Stimulated activated CD8-positive, alpha-beta memory T cell treated with anti-CD3 and anti-CD28 coated beads, Interleukin-15, amount 100 ng/mL, for 48 hours (primary cell): ENCODE data around the gene MARK3.

Source experiments
- DNase-seq, 2 donors: peaks; one replicate each; pipeline ENCODE4 v3.0.0-alpha.2; 2020; ENCODE audit warnings: low read depth in 2 of 2

MARK3 gene

DNA sequence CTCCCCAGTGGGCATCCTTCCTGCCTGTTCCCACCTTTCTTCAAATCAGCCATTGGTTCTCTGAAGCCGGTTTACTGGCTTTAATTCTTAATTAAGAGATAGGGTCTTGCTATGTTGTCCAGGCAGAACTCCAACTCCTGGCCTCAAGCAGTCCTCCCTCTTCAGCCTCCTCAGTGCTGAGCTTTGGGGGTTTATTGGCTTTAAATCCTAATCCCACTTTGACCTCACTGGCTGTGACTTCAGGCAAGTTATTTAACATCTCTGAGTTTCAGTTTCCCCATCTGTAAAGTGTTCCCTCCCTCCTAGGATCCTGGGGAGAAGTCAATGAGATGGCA lies 141.7 kb downstream of the MARK3 start:
- DNase-seq = no peak

DNA sequence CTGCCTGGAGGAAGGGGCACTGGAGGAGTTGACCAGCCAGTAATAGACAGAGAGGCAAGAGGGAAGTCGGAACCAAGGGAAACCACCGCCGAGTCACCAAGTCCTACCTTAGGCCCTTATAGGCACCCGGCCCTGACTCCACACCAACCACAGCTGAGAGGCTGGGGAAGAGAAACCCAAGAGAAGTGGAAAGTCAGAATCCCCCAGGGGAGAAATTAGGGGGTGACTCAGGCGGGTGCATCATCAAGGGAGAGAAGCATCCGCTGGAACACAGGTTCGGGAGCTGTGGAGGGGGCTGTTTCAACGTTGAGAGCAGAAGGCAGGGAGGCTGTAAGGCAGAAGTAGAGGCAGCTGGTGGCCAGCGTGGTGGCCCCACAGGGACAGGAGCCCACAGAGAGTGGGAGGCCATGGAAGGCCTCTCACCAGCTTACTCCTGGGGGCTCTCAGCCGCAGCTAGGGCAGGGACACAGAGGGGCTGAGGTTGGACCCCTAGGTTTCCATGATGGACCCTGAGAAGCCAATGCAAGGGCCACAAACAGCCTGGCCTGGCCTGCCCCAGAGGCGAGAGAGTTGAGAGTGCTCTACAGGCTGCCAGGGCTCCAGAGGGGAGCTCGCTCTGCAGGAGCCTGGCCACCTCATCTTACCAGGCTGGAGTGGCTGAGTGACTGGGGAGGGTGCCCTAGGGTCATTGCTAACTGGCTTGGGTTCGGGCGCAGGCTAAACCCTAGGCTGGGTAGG lies 142.4 kb downstream of the MARK3 start:
- peak; percentile 34 to 36 for DNase-seq

DNA sequence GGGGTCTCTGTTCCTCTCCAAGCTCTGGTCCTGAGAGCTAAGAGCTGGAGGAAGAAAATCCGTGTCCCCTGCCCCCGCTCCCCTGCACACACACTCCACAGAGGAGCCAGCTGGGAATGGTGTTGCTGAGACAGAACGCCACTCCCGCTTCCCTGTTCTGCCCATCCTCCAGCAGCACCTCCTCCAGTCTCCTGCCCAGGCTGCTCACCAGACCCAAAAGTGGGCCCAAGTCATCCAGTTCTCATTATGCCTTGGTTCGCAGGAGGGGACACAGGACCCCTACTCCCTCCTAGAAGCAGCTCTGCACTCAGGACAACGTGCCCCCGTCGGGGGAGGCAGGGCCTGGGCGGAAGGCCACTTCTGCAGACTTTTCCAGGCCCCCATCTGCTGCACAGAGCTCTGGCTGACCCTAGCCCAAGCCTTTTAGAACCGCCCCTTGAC lies 143.0 kb downstream of the MARK3 start:
- DNase-seq = no peak

DNA sequence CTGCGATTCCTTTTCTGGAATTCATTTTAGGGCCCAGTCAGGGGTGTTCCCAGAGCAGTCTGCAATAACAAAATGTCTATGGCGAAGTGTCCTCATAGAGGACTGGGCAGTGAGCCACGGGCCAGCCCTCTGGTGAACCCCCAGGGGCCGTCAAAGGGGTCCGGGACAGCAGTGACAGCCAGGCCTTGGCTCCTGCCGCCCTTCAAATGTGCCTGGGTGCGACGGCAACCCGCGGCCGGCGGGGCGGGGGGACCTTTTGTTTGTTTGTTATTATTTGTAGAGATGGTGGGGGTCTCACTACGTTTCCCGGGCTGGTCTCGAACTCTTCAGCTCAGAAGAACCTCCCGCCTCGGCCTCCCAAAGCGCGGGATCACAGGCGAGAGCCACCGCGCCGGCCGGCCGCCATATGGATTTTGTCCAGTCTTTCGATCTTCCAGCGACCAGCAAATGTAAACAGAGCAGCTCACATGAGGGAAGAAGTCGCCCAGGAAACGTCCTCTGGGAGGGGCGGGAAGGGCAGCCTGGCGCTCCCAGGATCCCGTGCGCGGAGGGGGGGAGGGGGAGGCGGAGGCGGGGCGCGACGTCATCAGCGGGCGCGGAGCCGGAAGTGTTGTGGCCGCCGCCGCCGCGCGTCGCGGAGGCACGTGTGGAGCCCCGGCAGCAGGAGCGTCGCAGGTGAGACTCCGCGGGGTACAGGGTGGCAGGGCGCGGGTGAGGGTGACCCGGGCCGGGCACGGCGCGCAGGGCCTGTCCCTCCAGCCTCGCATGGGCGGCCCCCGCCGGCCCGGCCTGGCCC lies 143.6 kb downstream of the MARK3 start, which contains the start of gene TRMT61A:
TSS of gene TRMT61A (plus strand) at position 610 of the 796 bp plus-strand sequence. CDS start 783 bp downstream, outside the sequence.
- DNase-seq = peak; percentile 56 to 69

DNA sequence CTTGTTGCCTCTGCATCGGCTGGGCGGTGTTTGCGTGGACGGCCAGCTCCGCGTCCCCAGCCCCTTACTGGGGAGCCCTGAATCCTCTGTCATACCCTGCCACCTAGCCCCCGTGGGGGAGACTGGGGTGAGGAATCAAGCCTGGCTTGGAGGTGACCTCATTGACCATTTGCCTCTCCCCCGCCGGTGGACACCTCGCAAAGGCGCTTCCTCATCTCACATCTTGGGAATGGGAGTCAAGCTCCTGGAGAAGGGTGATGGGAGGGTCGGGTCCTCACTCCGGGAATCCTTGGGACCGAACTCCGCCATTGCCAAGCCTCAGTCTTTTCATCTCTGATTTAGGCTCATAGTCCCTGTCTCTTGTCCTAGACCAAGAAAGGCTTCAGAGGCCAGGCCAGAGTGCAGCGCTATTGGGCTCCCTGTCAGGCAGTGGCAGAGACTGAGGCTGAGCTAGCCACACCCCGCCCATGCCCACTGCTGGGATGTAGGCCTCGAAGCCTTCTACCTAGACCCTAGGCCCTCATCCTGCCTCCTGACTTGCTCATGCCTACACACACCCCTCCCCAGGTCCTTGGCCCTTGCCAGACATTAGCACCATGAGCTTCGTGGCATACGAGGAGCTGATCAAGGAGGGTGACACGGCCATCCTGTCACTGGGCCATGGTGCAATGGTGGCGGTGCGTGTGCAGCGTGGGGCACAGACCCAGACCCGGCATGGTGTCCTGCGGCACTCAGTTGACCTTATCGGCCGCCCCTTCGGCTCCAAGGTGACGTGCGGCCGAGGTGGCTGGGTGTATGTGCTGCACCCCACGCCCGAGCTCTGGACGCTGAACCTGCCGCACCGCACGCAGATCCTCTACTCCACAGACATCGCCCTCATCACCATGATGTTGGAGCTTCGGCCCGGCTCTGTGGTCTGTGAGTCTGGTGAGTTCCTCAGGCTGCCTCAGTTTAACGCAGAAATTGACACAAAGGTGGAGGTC lies 144.5 kb downstream of the MARK3 start:
- DNase-seq = no peak

DNA sequence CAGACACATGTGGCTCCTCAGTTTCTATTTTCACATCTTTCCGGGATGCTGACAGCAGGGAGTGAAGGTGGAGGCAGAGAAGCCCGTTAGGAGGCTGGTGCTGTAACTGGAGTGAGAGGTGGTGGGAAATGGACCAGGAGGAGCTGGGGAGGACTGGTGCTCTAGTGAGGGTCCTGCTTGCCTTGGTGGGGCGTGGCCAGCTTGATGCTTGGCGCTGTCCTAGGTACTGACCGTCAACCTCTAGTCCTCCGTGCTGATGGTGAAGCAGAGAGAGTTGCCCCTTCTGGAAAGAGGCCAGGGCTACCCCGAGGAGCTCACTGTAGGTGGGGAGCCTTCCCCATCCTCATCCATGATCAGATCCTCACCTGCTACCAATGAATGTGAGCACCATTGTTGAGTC lies 145.2 kb downstream of the MARK3 start:
- DNase-seq = no peak

DNA sequence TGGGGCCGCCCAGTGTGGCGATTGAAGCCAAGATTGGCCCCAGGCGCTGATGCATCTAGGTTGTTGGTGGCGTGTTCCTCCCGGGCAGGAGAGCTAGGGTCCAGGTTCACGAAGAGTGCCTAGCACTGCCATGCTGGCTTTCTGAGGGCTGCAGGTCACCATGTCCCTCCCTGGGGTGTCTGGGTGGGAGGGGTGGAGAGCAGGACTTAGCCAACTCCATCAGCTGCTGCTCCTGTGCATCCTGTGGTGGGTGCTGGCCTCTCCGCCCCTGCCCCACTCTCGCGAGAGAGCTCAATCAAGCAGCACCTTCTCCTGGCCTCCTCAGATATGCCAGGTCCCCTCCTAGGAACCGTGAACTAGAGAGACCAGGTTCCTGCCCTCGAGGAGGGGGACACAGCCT lies 145.6 kb downstream of the MARK3 start:
- DNase-seq = no peak

DNA sequence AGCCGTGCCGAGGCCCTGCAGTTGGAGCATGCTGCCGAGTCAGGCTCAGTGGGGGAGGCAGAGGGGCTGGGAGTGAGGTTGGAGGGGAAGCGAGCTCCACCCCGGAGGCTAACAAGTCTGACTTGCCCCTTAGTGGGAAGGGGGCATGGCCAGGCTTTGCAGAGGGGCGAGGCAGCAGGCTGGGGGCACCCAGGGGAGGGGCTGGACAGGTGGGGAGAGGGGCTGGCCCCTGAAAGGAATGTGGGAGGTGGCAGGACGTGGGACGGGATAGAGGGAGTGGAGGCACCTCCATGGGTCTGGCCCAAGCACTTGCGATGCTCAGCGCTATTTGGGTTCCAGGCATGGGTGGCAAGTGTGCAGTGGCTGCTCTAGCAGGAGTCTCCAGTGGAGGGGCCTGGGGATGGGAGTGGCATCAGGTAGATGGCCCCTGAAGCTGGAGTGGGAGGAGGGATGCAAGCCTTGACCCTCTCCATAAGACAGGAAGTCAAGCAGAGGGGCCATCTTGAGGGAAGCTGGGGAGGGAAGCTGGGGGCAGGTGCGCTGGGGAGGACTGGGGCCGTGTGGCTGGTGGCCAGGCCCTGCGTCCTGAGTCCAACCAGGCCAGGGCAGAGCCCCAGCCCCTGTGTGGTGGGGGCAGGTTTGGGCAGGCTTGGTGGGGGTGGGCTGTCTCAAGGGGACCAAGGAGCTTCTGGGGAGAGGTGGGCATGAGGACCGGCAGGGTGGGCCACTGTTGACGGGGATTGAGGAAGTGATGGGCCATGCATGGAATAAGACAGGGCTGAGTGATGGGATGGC lies 146.4 kb downstream of the MARK3 start:
- DNase-seq = no peak

DNA sequence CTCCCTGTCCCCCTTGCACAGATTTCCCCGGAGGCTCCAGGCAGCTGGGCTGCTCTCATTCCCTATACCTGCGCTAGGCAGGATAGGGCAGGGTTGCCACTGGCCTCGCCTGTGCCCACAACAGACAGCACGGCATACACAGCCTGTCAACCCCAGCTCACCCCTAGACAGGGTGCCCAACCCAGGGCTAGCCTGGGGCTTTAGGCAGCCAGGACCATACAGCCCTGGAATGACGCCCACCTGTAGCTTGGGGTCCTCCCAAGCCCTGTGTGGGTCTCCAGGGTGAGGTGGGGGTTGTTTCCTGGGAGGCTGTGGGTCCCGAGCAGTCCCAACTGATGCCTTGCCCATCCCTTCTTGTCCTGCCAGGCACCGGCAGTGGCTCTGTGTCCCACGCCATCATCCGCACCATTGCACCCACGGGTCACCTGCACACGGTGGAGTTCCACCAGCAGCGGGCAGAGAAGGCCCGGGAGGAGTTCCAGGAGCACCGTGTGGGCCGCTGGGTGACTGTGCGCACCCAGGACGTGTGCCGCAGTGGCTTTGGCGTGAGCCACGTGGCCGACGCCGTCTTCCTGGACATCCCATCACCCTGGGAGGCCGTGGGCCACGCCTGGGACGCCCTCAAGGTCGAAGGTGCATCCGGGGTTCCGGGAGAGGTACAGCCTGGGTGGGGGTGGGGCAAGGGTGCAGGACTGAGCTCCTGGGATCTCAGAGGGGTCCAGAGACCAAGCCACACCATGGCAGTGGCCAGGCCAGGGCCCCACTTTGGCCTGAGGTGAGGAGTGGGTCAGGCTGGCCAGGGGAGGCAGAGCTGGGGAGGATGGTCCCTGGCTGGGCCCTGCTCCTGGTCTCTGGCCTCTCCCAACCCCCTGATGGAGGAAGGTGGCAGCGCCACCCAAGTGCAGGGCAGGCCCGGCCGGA lies 147.3 kb downstream of the MARK3 start:
- no peak for DNase-seq

DNA sequence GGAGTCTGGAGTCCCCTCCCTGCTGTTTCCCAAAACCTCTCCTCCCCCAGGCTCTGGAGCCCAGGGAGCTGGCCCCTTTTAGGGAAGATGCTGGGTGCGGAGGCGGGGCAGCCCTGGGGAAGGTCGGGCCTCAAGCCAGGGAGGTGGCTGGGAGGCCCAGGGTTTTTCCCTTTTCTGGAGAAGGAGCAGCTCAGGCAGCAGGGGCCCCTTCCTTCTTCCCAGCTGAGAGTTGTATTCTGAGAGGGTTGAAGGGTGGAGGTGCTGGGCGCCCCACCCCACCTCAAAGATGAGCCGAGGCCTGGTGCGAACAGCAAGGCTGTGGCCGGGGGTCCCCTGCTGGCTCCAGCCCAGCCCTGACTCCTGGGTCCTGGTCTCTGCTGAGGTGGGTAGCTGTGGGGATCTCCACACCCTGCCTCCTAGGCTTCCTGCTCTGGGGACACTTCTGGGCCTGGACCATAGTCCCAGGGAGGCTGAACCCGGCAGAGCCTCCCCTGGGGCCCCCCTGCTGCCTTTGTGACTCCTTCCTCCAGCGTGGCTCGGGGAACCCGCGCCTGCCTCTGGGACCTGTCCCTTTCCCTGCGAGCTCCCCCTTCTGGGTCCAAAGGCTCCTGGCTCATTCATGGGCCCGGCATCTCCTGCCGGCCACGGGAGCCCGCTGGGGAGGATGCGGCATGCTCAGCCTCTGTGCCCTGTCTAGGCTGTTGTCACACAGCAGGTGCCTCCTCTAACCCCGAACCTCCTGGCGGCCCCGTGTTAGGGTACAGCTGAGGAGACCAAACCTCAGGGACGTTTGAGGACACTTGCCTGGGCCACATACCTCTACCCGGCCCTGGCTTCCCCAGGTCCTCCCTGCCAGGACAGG lies 148.2 kb downstream of the MARK3 start:
- DNase-seq = no peak

DNA sequence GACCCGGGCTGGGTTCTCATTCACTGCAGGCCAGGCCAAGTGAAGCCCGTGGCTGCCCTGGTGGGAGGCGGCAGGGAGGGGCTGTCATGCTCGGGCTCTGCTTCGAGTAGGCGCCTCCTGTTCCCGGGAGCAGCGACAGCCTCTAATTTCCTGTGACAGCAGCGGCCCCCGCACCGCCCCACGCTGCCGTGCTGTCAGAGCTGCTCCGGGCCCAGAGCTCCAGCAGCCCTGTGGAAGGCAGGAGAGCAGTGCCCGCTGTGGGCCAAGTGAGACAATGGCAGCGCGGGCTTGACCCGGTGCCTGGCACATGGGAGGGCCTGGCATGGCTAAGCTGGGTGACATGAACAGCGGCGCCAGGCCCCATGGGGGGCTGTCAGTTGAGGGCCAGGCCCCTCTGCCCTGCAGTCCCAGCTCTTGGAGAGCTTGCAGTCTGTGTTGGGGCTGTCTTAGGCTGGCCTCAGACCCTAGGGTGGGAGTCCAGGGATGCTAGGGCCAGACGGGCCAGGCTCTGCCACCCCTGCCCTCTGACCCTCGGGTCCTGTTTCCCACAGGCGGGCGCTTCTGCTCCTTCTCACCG lies 148.9 kb downstream of the MARK3 start:
- DNase-seq = no peak

DNA sequence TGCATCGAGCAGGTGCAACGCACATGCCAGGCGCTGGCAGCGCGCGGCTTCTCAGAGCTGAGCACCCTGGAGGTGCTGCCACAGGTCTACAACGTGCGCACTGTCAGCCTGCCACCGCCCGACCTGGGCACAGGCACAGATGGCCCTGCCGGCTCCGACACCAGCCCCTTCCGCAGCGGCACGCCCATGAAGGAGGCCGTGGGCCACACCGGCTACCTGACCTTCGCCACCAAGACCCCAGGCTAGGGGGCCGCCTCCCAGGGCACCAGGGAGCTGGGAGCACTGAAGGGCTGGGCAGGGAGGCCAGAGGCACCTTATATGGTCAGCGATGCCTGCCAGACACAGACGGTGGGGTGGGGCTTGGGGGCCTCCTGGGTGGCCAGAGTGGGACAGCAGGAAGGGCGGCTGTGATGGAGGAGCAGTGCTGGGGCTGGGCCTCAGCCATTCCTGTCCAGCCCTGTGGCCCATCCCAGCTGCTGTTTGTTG lies 149.4 kb downstream of the MARK3 start:
- no peak for DNase-seq

DNA sequence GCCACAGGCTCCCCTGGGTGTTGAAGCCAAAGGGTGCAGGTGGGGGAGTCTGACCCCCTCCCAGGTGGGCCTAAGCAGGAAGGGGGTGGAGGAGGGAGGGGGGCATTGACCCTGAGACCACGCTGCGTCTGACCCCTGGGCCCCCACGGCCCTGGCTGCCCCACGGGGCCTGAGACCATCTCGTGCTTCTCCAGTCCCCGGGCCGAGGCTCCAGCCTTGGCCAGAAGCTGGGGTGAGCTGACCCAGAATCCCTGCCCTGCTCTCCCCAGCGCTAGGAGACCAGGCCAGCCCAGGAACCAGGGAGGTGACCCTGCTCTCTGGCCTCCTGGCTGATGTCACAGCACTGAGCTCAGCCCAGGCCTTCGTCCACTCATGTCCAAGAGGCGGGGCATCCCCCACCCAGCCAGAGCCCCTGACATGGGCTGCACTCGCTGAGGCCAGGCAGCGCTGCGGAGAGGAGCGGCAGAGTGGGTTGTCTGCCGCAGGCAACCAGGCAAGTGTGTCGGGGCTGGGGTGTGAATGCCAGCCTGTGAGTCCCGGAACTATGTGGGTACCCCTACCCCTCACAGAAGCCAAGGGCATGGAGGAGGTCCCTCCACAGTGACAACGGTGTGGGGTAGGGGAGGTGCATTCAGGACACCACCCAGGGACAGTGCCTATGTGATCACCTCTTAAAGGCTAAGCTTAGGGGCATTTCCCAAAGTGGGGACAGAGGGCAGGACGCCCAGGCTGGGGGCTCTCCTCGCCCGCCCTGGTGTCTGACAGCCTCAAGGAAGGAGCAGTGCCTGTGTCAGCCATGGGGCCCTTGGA lies 150.1 kb downstream of the MARK3 start:
- DNase-seq = no peak

DNA sequence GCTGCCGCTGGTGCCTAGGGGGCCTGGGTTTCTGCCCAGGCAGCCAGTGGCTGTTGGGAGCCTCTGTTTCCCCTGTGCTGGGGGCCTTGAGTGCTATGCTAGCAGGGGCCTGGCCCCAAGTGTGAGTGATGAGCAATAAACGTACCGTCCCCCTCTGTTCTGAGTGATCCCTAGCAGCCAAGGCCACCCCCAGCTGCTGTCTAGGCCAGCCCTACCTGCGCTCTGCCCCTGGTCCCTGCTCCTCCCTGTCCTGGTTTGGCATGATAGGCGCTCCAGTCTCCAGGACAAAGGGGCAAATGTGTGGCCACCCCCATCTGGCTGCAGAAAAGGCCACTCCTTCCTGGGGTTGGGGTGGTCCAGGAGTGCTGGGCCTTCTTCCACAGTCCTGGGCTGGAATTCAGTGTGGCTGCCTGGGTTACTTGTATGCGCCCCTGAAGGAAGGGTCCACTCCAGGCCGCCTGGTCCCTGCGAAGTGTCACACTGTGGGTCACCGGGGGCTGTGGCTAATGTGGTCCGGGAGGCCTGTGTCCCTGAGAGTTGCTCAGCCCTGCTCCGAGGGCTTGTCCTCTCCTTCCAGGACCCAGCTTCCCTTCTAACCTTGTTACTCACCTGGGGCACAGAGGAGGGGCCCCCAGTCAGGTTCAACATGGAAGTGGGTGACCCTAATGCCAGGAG lies 150.8 kb downstream of the MARK3 start:
- no peak for DNase-seq

DNA sequence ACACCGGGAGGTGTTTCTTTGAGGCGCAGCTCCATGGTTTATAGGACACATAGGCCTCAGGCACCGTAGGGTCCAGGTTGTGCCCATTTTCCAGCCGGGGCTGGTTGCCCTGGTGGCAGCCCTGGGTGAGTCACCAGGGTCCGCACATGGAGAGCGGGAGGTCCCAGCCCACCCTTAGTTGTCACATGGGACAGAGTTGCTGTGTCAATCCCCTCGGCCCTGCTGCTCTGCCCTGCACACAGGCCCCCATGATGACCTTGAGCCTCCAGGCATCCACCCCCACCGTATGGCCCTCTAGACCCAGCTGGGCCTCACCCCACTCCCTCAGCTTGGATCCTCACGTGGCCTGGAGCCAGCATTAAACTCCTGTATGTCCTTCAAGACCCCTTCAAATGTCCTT lies 151.5 kb downstream of the MARK3 start:
- no peak for DNase-seq

DNA sequence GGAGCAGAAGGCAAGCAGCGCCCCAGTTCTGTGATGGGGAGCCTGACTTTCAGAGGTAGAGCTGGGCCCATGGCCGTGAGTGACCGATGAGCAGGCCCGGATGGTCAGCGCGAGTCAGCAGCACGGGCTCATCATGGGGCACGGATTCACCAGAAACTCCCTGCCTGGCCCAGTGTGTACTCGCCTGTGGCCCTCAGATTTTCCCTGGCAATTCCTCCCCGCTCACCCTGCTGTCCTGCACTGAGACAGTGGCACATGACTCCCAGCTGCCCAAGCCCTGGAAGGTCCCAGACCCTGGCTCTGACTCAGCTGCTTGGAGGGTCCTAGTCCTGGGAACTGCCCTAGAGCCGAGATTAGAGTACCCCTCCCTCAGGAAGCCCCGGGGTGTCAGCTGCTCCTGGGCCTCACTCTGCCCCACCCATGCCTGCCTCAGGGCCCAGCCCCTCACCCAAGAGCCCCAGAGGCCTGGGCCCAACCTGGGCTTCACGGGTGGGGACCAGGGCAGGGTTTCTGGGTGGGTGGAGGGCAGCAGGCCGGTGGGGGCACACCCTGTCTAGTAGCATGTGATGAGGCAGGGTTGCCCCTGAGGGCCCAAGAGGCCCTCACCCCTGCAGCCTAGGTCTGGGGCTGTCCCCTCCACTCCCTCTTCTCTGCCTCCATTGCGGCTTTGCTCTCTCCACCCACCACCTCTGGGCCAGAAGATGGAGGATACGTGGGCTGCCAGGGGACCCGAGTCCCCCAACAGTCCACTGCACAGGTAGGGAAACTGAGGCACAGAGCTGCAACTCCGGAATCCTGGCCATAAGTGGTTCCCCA lies 152.2 kb downstream of the MARK3 start:
- no peak for DNase-seq
